HL-60 (cell line): ENCODE data around the gene HDAC9.

Experiments
- DNase-seq, 2 experiments: peaks; one replicate each; pipeline ENCODE4 v3.0.0-alpha.2; 2010 to 2020; ENCODE audit warnings: low read depth in 1 of 2, low spot score in 1 of 2
- H3K27ac ChIP-seq: fragments of 250-450 bp; sonication (Bioruptor Pico); replicated peaks from 2 replicates; pipeline ENCODE4 v1.5.1; 2020; ENCODE audit warnings: mild to moderate bottlenecking, moderate library complexity
- H3K27me3 ChIP-seq: fragments of 250-450 bp; sonication (Bioruptor Pico); 2 replicates; pipeline ENCODE4 v1.5.1; 2021; ENCODE audit warnings: mild to moderate bottlenecking, moderate library complexity; ENCODE audit not compliant: insufficient read depth, poor library complexity, severe bottlenecking
- H3K4me3 ChIP-seq: replicated peaks from 2 replicates; pipeline ENCODE4 v1.5.1; 2011; ENCODE audit warnings: mild to moderate bottlenecking, control low read depth, low read length; ENCODE audit not compliant: insufficient read depth
- GABPA ChIP-seq: IDR thresholded peaks from 2 replicates; pipeline ENCODE4 v1.6.1; 2012; ENCODE audit warnings: low read depth
- POLR2AphosphoS5 ChIP-seq: IDR thresholded peaks from 2 replicates; pipeline ENCODE4 v1.6.1; 2012; ENCODE audit warnings: low read depth
- REST ChIP-seq: IDR thresholded peaks from 2 replicates; pipeline ENCODE4 v1.6.1; 2012; ENCODE audit warnings: low read depth; ENCODE audit not compliant: insufficient replicate concordance
- SPI1 ChIP-seq: IDR thresholded peaks from 2 replicates; pipeline ENCODE4 v1.6.1; 2012; ENCODE audit warnings: low read depth, mild to moderate bottlenecking, borderline replicate concordance
- long read RNA-seq: library from polyadenylated mRNA; unstranded; transcript quantifications from one replicate; pipeline ENCODE4 v2.0.0, GENCODE V29; 2020
- TF ChIP-seq, protein P1 (sequence below): IDR thresholded peaks from one replicate; pipeline ENCODE4 v1.5.1; 2011; ENCODE audit warnings: low read length, control low read depth, inconsistent platforms; ENCODE audit not compliant: insufficient read depth

HDAC9 gene
- long read RNA-seq, result 0 reads

- H3K27me3 ChIP-seq, result no peaks in the 10 kb centered on the region
- H3K4me3 ChIP-seq, result no peak within 1 kb of the TSS
- DNase-seq, result no peak
- no peak within 1 kb of the TSS for H3K27ac ChIP-seq
- TF ChIP-seq, protein P1, sequence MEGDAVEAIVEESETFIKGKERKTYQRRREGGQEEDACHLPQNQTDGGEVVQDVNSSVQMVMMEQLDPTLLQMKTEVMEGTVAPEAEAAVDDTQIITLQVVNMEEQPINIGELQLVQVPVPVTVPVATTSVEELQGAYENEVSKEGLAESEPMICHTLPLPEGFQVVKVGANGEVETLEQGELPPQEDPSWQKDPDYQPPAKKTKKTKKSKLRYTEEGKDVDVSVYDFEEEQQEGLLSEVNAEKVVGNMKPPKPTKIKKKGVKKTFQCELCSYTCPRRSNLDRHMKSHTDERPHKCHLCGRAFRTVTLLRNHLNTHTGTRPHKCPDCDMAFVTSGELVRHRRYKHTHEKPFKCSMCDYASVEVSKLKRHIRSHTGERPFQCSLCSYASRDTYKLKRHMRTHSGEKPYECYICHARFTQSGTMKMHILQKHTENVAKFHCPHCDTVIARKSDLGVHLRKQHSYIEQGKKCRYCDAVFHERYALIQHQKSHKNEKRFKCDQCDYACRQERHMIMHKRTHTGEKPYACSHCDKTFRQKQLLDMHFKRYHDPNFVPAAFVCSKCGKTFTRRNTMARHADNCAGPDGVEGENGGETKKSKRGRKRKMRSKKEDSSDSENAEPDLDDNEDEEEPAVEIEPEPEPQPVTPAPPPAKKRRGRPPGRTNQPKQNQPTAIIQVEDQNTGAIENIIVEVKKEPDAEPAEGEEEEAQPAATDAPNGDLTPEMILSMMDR, result no peak
Measured at GRCh38 chr7:18495412-18496340, at the start of gene HDAC9. HDAC9 (plus strand) TSS chr7:18495749; CDS start chr7:18496303, 554 bp downstream.

GRCh38 chr7:18445916-18446520 is 49.5 kb upstream of the HDAC9 start:
- no peaks in the 10 kb centered on the region for H3K27me3 ChIP-seq
- DNase-seq, result no peak
- no peak for TF ChIP-seq SPI1
- TF ChIP-seq REST, result no peak
- TF ChIP-seq POLR2AphosphoS5, result no peak
- TF ChIP-seq, protein P1, result no peak
- TF ChIP-seq GABPA, result no peak
- H3K27ac ChIP-seq, result no peak overlapping the region
- H3K4me3 ChIP-seq, result no peak overlapping the region

DNA sequence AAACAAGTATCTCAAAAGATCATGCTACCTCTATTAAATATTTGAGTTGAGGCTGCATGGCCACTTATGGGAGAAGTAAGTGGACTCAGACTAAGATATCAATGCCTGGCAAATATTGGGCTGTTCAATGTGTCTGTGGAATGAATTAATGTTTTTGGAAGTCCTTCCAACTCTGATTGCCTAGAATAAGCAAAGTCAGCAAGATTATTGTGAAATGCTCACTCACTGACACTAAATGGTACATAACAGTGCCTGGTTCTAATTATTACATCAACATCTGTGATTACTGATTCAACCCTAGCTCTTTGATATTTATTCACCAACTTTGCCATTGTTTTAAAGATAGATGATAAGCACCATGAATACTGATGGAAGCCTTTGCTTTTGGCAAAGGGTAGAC is 45.5 kb upstream of the HDAC9 start:
- Histone ChIP-seq H3K27ac (no peak overlapping the region), H3K4me3 (no peak overlapping the region), H3K27me3 (no peaks in the 10 kb centered on the region)
- TF ChIP-seq, protein P1, result no peak
- TF ChIP-seq SPI1 (no peak), POLR2AphosphoS5 (no peak)
- DNase-seq, result no peak

GRCh38 chr7:18455606-18456005 is 39.9 kb upstream of the HDAC9 start:
- no peak for TF ChIP-seq GABPA
- no peak for TF ChIP-seq SPI1
- TF ChIP-seq REST, result no peak
- no peak for TF ChIP-seq POLR2AphosphoS5
- TF ChIP-seq, protein P1, result no peak
- no peak for DNase-seq
- Histone ChIP-seq H3K4me3 (no peak overlapping the region), H3K27me3 (no peaks in the 10 kb centered on the region), H3K27ac (no peak overlapping the region)
